Measurements from ENCODE around the gene TOMM6.

GRCh38 chr6:41815587-41815986 lies 28.1 kb downstream of the TOMM6 start:
- TF ChIP-seq CTCF (conservative IDR thresholded peaks at IDR 0.05; ENCODE audit: low read length) (no peak), EZH2phosphoT487 (IDR thresholded peaks at IDR 0.05; ENCODE audit: borderline replicate concordance, low read depth, low read length) (no peak)

Data from OCI-LY7 (cell line).